Effector memory CD8-positive, alpha-beta T cell (primary cell): ENCODE data around the gene TAF7L.
"Not testable (repeated sequence)": the region's sequence is repeated elsewhere in the genome, so short reads cannot be mapped to it uniquely, and the experiment has no call there.

ENCODE experiments used
- ATAC-seq: fragments of 150-1000 bp; cut with Tn5 transposase; replicated peaks from 2 replicates; pipeline ENCODE4 v1.10.0; 2021; ENCODE audit warnings: mild to moderate bottlenecking, moderate library complexity
- DNase-seq, 3 experiments: peaks; one replicate each; pipeline ENCODE4 v3.0.0; 2021
- H3K27ac Mint-ChIP-seq, 2 donors: one replicate each; pipeline ENCODE4 v1.8.0; 2022; ENCODE audit warnings: mild to moderate bottlenecking in 2 of 2, mixed read lengths in 2 of 2, moderate library complexity in 2 of 2
- H3K27me3 Mint-ChIP-seq, 2 donors: one replicate each; pipeline ENCODE4 v1.8.0; 2022; ENCODE audit warnings: mixed read lengths in 2 of 2
- H3K36me3 Mint-ChIP-seq: one replicate; pipeline ENCODE4 v1.8.0; 2022; ENCODE audit warnings: mild to moderate bottlenecking, moderate library complexity, mixed read lengths; ENCODE audit not compliant: insufficient read depth
- H3K4me1 Mint-ChIP-seq, 2 donors: one replicate each; pipeline ENCODE4 v1.8.0; 2022; ENCODE audit warnings: low read depth in 2 of 2, mixed read lengths in 2 of 2
- H3K4me3 Mint-ChIP-seq, 2 donors: one replicate each; pipeline ENCODE4 v1.8.0; 2022; ENCODE audit warnings: mild to moderate bottlenecking in 2 of 2, mixed read lengths in 2 of 2, moderate library complexity in 2 of 2
- H3K9me3 Mint-ChIP-seq, 2 donors: one replicate each; pipeline ENCODE4 v1.8.0; 2022; ENCODE audit warnings: mixed read lengths in 2 of 2
- total RNA-seq, 9 experiments: gene quantifications; one replicate each; lab custom pipeline; 2026; lab: John Stamatoyannopoulos, UW

TAF7L gene, protein sequence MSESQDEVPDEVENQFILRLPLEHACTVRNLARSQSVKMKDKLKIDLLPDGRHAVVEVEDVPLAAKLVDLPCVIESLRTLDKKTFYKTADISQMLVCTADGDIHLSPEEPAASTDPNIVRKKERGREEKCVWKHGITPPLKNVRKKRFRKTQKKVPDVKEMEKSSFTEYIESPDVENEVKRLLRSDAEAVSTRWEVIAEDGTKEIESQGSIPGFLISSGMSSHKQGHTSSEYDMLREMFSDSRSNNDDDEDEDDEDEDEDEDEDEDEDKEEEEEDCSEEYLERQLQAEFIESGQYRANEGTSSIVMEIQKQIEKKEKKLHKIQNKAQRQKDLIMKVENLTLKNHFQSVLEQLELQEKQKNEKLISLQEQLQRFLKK
- 0 to 0.85 (median 0.12) reads per million in 9 experiments for total RNA-seq

- DNase-seq (no peak), ATAC-seq (no peak)
- H3K27ac Mint-ChIP-seq = no peak within 1 kb of the TSS
- H3K4me3 Mint-ChIP-seq = no peak within 1 kb of the TSS
- H3K36me3 Mint-ChIP-seq = no peaks in the 10 kb centered on the region
- H3K9me3 Mint-ChIP-seq = no peaks in the 10 kb centered on the region
- H3K27me3 Mint-ChIP-seq = peaks cover 0 to 8% of the 10 kb centered on the region in 2 donors
- no peaks in the 10 kb centered on the region for H3K4me1 Mint-ChIP-seq
These were observed at the start of gene TAF7L for GRCh38 chrX:101290957-101291603. TSS of gene TAF7L (minus strand) at chrX:101291334. CDS start at chrX:101287543, 3,791 bp downstream.

GRCh38 chrX:101337776-101338271, 46.7 kb upstream of the TAF7L start:
- no peaks in the 10 kb centered on the region for H3K4me1 Mint-ChIP-seq

GRCh38 chrX:101334310-101334709, 43.2 kb upstream of the TAF7L start:
- not testable (repeated sequence) for H3K27ac Mint-ChIP-seq, H3K27me3 Mint-ChIP-seq, H3K4me3 Mint-ChIP-seq, H3K36me3 Mint-ChIP-seq, DNase-seq, H3K9me3 Mint-ChIP-seq, H3K4me1 Mint-ChIP-seq, ATAC-seq

More at GRCh38 chrX:101337776-101338271, 46.7 kb upstream of the TAF7L start:
- Mint-ChIP-seq H3K27ac (no peak overlapping the region), H3K27me3 (no peaks in the 10 kb centered on the region), H3K4me3 (no peak overlapping the region), H3K36me3 (no peaks in the 10 kb centered on the region), H3K9me3 (no peaks in the 10 kb centered on the region)
- no peak for ATAC-seq
- no peak for DNase-seq

GRCh38 chrX:101326600-101326999, 35.5 kb upstream of the TAF7L start:
- H3K9me3 Mint-ChIP-seq, ATAC-seq, DNase-seq, H3K4me3 Mint-ChIP-seq, H3K27me3 Mint-ChIP-seq, H3K4me1 Mint-ChIP-seq, H3K36me3 Mint-ChIP-seq, H3K27ac Mint-ChIP-seq: not testable (repeated sequence)

DNA sequence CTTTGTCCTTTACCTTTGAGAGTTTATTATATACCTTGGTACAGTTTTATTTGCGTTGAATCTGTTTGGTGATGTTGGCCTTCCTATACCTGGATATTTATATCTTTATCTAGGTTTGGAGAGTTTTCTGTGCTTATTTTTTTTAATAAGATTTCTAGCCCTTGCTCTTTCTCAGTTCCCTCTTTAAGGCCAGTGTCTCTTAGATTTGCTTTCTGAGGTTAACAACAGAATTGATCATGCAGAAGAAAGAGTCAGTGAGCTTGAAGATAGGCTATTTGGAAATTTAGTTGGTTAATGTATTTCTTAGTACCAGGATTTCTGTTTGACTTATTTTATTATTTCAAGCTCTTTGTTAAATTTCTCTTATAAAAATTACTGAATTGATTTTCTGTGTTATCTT, 12.7 kb upstream of the TAF7L start:
- Mint-ChIP-seq H3K36me3 (no peaks in the 10 kb centered on the region), H3K27me3 (no peaks in the 10 kb centered on the region), H3K4me1 (no peaks in the 10 kb centered on the region), H3K4me3 (no peak overlapping the region), H3K9me3 (no peaks in the 10 kb centered on the region), H3K27ac (no peak overlapping the region)
- DNase-seq (no peak), ATAC-seq (no peak)

GRCh38 chrX:101295603-101296002, 4.5 kb upstream of the TAF7L start:
- H3K4me3 Mint-ChIP-seq, H3K27me3 Mint-ChIP-seq, DNase-seq, H3K4me1 Mint-ChIP-seq, H3K9me3 Mint-ChIP-seq, ATAC-seq, H3K36me3 Mint-ChIP-seq, H3K27ac Mint-ChIP-seq: not testable (repeated sequence)

GRCh38 chrX:101287402-101287801, 3.7 kb downstream of the TAF7L start:
- no peaks in the 10 kb centered on the region for H3K4me1 Mint-ChIP-seq
- H3K4me3 Mint-ChIP-seq = no peak overlapping the region
- ATAC-seq = no peak
- H3K27me3 Mint-ChIP-seq = peaks cover 0 to 1% of the 10 kb centered on the region in 2 donors
- H3K9me3 Mint-ChIP-seq = no peaks in the 10 kb centered on the region
- DNase-seq = peak in 1 of 3 experiments; percentile 9
- H3K27ac Mint-ChIP-seq = no peak overlapping the region
- no peaks in the 10 kb centered on the region for H3K36me3 Mint-ChIP-seq

- Mint-ChIP-seq H3K27me3 (no peaks in the 10 kb centered on the region), H3K4me3 (no peak overlapping the region), H3K36me3 (no peaks in the 10 kb centered on the region), H3K4me1 (no peaks in the 10 kb centered on the region), H3K9me3 (no peaks in the 10 kb centered on the region), H3K27ac (no peak overlapping the region)
- DNase-seq (no peak), ATAC-seq (no peak)
These were observed 14.9 kb downstream of the TAF7L start for GRCh38 chrX:101276238-101276637.

DNA sequence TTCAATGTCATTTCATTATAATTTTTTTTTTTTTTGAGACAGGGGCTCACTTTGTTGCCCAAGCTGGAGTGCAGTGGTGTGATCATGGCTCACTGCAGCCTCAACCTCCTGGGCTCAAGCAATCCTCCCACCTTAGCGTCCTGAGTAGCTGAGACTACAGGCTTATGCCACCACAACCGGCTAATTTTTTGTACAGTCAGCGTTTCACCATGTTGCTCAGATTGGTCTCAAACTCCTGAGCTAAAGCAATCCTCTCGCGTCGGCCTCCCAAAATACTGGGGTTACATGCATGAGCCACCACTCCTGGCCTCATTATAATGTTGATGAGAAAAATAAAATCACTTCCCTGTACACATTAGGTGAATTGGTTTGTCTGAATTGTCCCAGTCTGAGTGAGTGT, 16.9 kb downstream of the TAF7L start:
- Mint-ChIP-seq H3K4me1 (no peaks in the 10 kb centered on the region), H3K27ac (no peak overlapping the region), H3K9me3 (no peaks in the 10 kb centered on the region), H3K27me3 (no peaks in the 10 kb centered on the region), H3K36me3 (no peaks in the 10 kb centered on the region), H3K4me3 (no peak overlapping the region)
- no peak for DNase-seq
- no peak for ATAC-seq

DNA sequence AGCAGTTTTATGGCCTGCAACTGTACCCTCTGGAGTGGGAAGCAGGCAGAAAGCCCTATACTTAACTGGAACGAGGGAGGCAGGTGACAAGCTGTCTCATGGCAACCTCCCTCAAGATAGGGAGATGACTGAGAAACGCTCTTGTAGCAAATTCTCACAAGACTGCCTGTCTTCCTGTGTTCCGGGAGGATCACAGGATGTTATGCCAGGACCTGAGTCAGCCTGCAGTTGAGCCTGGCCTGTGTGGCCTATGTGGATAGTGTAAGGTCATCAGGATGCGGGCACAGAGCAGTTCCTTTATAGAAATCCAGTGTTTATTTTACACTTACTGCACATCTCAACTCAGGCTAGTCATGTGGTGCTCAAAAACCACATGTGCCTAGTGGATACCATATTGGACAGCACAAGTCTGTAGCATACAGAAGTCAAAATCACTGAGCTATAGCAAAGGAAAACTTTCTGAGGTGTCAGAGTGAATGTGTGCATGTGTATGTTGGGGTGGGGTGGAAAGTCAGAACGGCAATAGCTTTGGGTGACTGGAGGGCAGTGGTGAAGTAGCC, 25.2 kb downstream of the TAF7L start:
- Mint-ChIP-seq H3K36me3 (no peaks in the 10 kb centered on the region), H3K9me3 (no peaks in the 10 kb centered on the region), H3K4me3 (no peak overlapping the region), H3K4me1 (no peaks in the 10 kb centered on the region), H3K27me3 (no peaks in the 10 kb centered on the region), H3K27ac (no peak overlapping the region)
- ATAC-seq (no peak), DNase-seq (no peak)

GRCh38 chrX:101263766-101264165, 27.4 kb downstream of the TAF7L start:
- Mint-ChIP-seq H3K27me3 (no peaks in the 10 kb centered on the region), H3K36me3 (no peaks in the 10 kb centered on the region), H3K4me3 (no peak overlapping the region), H3K9me3 (no peaks in the 10 kb centered on the region), H3K27ac (no peak overlapping the region), H3K4me1 (no peaks in the 10 kb centered on the region)
- ATAC-seq (no peak), DNase-seq (no peak)

DNA sequence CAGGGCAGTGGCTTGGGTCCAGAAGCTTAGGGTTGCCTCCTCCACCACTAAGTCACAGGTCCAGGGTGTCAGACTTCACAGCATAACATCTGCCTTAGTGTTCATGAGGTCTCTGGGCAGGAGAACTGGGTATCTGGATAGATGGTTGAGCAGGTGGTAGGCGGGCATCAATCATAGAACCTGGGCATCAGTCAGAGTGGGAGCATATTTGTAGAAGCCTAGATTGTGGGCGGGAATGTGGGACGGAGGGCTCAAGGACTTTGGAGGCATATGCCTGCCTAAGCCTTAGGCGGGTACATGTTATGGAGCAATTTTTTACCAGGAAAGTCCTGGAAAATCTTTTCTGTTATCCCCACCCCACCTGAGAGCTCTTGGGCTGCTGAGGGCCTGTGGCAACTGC, 28.5 kb downstream of the TAF7L start:
- Mint-ChIP-seq H3K4me1 (no peaks in the 10 kb centered on the region), H3K9me3 (no peaks in the 10 kb centered on the region), H3K36me3 (no peaks in the 10 kb centered on the region), H3K27me3 (no peaks in the 10 kb centered on the region), H3K27ac (no peak overlapping the region), H3K4me3 (no peak overlapping the region)
- DNase-seq = no peak
- no peak for ATAC-seq

- Mint-ChIP-seq H3K9me3 (no peaks in the 10 kb centered on the region), H3K4me3 (no peak overlapping the region), H3K36me3 (no peaks in the 10 kb centered on the region), H3K27ac (no peak overlapping the region), H3K4me1 (no peaks in the 10 kb centered on the region), H3K27me3 (no peaks in the 10 kb centered on the region)
- ATAC-seq (no peak), DNase-seq (no peak)
These were observed 30.7 kb downstream of the TAF7L start for GRCh38 chrX:101260435-101260834.

DNA sequence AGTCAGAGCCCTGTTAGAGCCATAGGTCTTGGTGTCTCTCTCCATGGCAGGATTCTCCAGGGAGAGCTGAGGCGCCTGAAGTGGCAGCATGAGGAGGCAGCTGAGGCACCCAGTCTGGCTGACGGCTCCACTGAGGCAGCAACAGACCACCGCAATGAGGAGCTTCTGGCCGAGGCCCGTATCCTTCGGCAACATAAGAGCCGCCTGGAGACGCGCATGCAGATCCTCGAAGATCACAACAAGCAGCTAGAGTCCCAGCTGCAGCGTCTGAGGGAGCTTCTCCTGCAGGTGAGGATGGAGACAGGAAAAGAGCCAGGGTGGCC, 32.9 kb downstream of the TAF7L start:
- Mint-ChIP-seq H3K9me3 (no peaks in the 10 kb centered on the region), H3K27me3 (no peaks in the 10 kb centered on the region), H3K4me3 (no peak overlapping the region), H3K36me3 (no peaks in the 10 kb centered on the region), H3K4me1 (no peaks in the 10 kb centered on the region), H3K27ac (no peak overlapping the region)
- ATAC-seq = no peak
- DNase-seq = no peak
